DMS153 (cell line): ENCODE measurements around the gene RPF1.
"Not testable (repeated sequence)": the region's sequence is repeated elsewhere in the genome, so short reads cannot be mapped to it uniquely, and the experiment has no call there.

Source experiments
- DNase-seq: peaks from one replicate; lab custom pipeline; 2025; lab: John Stamatoyannopoulos, UW

Gene RPF1, protein sequence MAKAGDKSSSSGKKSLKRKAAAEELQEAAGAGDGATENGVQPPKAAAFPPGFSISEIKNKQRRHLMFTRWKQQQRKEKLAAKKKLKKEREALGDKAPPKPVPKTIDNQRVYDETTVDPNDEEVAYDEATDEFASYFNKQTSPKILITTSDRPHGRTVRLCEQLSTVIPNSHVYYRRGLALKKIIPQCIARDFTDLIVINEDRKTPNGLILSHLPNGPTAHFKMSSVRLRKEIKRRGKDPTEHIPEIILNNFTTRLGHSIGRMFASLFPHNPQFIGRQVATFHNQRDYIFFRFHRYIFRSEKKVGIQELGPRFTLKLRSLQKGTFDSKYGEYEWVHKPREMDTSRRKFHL

DNA sequence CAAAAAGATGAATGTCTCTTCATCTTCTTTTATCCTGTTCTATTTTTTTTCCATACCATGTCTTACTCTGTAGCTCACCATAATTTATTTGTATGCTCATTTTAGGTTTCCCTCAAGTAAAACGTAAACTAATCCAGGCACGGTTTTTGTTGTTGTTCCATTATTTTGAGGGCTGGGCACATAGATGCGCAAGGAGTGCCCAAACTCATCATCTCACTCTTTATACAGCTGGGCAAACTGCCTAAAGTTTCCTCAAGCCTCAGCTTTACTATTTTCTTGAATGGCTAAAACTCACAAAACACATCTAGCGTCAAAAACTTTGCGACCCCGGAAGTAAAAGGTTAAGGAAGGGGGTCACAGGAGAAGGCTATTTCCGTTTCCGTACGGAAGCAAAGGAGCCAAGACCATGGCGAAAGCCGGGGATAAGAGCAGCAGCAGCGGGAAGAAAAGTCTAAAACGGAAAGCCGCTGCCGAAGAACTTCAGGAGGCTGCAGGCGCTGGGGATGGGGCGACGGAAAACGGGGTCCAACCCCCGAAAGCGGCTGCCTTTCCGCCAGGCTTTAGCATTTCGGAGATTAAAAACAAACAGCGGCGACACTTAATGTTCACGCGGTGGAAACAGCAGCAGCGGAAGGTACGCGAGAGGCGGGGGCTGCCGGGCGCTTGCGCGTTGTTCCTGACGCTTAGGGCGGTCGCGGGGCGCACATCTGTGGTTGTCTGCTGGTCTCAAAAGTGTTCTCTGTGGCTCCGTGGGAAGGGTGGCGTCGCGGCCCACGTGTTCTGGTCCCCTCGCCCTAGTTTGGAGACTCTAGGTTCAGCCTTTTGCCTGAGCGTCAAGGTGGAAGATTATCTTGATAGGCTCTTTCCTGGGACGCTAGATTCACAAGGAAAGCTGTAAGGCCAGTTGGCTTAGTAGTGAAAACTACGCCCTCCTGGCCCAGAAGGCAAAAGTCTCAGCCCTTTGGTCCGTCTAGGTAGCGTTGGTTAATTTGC lies at the start of gene RPF1:
Gene RPF1 (plus strand): TSS at position 391 of the 993 bp plus-strand sequence. CDS start 16 bp downstream, at position 407.
- DNase-seq, result peak; percentile 64

DNA sequence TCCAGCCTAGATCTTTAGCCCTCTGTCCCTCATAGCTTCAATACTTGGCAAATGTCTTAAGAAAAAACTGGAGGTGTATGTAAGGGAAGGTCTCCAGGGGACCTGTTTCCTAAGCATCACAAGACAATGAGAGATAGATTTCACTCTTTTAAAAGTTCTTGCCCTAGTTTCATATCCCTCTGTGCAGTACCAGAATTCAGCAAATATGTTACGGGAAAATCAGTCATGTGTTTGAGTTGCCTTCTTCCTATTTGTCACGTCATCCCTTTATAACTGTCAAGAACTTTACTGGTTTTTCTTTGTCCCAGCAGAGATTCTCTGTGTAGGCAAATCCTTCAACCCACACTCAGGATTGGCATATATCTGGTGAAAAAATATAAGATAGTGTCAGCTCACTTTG lies 48.5 kb upstream of the RPF1 start:
- no peak for DNase-seq

DNA sequence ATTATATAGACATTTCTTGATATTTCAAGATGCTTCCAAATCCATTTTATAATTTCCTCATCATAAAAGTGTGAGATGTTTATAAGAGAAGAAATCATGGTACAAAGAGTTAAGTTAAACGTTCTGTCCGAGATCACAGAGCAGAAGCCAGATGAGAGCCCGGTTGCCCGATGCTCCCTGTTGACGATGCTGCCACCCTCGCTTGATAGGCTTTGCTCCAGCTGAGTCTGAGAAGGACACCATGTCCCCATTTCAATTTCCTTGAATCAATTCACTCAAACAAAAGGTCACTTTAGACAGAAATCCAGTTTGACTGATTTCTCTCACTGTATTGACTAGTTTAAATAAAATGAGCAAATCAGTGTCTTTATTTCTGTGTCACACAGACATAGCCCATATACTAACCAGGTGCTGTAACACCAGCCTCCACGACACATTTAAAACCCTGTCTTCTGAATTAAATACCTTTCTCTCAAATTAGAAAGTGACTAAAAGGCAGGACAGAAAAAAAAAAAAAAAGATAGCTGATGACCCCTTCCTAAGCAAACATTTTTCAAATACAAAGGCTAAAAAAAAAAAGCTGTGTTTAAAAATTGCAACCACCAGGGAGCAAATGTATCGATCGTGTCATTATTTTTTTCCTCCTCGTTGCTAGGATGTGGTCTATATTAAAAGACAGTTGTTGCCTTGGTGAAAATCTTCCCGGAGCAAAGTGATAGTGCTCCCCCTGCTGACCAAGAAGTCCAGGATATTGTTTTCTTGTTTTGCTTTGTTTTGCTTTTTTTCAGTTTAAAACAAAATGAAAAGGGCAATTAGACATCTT lies 45.6 kb upstream of the RPF1 start:
- peak; percentile 76 for DNase-seq

DNA sequence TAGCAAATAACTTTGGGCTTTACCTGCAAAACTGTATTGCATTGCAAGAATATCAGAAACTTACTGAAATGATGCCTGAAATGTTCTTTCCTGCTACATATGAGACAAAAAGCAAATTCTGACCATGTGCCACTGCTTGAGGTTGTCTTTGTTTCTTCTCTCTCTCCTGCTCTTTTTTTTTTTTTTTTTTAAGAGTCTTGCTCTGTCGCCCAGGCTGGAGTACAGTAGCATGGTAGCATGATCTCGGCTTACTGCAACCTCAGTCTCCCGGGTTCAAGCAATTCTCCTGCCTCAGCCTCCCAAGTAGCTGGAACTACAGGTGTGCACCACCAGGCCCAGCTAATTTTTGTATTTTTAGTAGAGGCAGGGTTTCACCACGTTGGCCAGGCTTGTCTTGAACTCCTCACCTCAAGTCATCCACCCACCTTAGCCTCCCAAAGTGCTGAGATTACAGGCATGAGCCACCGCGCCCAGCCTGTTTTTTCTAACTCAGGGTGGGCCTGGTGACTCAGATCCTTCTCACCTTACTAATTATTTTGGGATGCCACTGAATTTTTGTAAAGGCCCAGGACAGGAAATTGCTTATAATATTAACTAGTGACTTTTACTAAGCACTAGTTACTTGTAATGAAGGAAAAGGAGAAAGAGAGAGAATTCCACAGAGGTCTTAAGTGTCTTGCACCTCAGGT lies 44.8 kb upstream of the RPF1 start:
- no peak for DNase-seq

DNA sequence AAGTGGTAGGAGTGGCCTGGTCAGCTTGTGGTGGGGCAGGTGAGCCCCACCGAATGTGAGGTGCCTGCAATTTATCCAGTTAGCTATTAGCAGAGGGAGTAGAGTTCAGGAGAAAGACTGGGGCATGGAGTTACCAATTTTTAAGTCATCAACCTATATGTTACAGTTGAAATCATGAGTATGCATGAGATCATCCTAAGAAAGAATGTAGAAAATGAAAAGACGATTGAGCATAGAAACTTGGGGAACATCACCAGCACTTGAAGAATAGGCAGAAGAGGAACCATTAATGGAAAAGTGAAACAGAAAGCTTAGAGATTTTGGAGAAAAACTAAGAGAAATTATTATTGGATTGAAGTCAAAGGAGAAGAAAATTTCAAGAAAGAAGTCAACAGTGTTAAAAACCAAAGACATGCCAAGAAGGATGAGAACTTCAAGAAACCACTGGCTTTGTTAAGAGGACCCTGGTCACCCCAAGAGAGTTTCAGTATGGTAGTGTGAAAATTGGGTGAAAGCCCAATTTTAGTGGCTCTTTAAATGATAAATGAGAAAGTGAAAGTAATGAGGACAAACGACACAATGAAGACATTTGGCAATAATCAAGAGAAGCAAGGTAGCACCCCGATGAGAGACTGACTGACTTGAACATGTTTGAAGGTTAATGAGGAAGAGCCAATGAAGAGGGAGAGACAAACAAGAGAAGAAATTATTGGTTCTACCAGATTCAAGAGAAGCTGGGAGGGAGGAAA lies 44.1 kb upstream of the RPF1 start:
- DNase-seq, result no peak

DNA sequence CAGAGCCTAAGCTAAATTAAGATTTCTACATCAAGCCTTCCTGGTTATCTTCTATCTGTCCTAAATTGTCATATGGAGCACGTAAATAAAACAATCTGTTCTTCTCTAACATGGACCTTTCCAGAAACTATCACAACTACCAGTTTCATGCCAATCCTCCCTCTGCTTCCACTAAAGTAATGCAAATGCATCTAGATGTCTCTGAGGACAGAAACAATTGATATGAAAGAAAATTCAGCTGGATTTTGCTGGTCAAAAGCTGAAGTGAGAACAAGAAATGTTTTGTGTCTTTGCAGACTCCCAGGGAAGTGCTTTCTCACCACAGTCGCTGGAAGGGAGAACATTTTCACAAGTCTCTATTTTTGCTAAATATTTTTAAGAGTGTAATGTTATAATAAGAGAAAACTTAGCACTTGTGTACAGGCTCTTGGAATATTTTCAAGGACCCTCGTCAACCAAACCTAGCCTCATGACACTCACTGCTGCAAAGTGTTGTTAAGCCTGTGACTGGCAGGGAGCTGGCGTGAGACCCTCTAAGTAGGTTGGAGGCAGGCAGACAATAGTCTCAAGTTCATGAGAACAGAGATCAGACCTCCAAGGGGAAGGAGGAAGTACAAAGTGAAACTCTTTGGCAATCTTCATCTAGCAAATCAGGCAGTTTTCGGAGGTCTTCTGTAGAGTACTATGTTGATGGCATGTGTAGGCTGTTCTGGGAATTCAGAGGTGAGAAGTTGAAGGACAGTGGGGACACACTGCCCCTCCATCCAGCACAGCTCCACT lies 42.0 kb upstream of the RPF1 start:
- DNase-seq, result no peak

DNA sequence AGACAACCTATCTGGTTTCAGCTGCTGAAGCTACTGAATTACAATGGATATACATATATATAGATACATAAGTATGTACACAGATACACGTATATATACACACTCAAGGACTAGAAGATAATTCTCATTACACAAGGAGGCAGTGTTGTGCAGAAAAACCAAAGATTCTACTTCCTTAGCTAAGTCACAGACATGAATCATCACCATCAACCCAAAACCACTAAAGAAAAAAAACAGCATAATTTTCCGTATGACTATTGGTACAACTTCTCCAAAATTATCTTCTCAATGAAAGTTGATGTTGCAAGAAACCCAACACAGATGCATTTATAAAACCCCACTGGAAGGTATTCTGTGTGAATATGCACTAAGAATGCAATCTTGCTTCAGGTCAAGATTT lies 36.8 kb upstream of the RPF1 start:
- no peak for DNase-seq

DNA sequence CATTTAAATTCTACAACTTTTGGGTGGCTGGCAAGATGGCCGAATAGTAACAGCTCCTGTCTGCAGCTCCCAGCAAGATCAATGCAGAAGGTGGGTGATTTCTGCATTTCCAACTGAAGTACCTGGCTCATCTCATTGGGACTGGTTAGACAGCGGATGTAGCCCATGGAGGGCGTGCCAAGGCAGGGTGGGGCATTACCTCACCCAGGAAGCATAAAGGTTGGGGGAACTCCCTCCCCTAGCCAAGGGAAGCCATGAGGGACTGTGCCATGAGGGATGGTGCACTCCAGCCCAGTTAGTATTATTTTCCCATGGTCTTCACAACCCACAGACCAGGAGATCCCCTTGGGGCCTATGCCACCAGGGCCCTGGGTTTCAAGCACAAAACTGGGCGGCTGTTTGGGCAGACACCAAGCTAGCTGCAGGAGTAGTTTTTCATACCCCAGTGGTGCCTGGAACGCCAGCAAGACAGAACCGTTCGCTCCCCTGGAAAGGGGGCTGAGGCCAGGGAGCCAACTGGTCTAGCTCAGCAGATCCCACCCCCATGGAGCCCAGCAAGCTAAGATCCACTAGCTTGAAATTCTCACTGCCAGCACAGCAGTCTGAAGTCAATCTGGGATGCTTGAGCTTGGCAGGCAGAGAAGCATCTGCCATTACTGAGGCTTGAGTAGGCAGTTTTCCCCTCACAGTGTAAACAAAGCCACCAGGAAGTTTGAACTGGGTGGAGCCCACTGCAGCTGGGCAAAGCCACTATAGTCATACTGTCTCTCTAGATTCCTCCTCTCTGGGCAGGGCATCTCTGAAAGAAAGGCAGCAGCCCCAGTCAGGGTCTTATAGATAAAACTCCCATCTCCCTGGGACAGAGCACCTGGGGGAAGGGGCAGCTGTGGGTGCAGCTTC lies 36.1 kb upstream of the RPF1 start:
- peak; percentile 64 for DNase-seq

DNA sequence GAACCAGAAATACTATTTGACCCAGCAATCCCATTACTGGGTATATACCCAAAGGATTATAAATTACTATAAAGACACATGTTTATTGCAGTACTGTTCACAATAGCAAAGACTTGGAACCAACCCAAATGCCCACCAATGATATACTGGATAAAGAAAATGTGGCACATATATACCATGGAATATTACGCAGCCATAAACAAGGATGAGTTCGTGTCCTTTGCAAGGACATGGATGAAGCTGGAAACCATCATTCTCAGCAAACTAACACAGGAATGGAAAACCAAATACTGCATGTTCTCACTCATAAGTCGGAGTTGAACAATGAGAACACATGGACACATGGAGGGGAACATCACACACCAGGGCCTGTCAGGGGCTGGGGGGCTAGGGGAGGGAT lies 30.4 kb upstream of the RPF1 start:
- DNase-seq, result not testable (repeated sequence)

DNA sequence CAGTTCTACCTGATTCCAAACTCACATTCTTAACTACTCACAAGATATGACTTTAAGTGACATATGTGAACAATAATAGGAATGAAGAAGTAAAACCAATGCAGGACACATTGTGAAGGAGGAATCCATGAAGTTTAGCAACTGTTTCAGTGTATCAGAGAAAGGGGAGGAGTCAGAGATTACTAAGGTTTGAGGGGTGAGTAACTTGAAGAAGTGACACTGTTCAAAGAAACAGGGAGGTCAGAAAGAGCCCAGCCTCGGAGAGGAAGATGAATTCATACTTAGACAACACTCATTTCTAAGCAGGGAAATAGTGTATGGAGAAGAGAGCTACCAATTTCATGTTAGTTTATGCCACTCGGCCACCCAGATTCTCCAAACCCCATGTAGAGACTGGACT lies 28.2 kb upstream of the RPF1 start:
- no peak for DNase-seq

DNA sequence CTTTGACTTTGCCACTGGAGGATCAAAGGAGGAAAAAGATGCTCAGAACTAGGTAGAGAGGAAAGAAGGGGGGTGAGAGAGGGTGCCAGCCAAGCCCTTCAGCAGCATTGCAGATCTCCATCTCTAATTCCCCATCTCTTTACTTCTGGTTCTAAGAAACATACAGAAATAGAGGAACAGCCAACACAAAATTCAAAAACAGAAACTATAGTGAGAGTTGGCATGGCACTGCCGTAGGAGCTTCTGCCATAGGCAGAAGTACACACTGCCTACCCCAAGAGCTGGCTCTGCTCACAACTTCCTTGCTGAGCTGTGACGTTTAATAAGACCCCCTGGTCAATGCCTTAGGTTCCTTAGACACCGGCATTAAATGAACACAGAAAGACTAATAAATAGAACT lies 26.6 kb upstream of the RPF1 start:
- no peak for DNase-seq

DNA sequence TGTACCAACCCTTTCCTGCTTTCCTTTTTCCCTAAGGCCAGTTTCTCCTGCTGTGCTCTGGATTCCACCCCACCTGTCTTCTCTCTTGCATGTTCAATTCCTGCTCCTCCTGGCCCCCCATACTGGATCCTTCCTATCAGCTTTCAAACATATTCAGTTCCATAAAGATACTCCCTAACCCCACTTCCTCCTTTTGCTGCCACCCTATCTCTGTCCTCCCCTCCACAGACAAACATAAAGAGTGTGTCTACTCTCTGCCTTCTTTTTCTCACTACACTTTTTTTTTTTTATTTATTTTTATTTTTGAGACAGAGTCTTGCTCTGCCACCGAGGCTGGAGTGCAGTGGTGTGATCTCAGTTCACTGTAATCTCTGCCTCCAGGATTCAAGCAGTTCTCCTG lies 16.9 kb upstream of the RPF1 start:
- no peak for DNase-seq

DNA sequence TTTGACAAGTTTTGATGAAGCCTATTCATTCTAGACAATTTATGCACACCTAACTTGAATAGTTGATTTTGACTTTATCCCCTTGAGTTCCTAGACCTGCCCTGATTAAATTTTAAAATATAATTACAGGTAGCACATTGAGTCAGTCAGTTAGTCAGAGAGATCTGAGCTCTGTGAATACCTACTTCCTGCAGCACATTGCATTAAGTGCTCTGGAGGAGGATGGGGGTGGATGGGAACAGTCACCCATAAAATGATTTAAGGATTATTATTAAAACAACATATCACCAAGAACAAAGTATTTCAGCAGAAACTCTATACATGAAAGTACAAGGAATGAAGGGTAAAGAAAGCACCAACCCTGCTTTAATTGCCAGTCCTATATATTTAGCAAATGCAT lies 11.8 kb upstream of the RPF1 start:
- DNase-seq, result no peak

DNA sequence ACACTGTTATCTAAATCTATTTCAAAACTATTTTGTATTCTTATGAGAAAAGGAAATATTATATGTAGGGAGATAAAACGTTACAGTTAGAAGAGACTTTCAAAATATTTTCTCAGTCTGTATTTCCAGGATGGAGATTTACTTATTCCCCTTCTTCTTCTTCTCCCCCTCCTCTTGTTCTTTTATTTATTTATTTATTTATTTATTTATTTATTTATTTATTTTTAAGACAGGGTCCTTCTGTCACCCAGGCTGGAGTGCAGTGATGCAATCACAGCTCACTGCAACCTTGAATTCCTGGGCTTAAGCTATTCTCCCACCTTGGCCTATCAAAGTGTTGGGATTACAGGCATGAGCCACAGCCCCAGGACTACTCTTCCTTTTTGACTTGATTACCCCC lies 2.8 kb upstream of the RPF1 start:
- no peak for DNase-seq

DNA sequence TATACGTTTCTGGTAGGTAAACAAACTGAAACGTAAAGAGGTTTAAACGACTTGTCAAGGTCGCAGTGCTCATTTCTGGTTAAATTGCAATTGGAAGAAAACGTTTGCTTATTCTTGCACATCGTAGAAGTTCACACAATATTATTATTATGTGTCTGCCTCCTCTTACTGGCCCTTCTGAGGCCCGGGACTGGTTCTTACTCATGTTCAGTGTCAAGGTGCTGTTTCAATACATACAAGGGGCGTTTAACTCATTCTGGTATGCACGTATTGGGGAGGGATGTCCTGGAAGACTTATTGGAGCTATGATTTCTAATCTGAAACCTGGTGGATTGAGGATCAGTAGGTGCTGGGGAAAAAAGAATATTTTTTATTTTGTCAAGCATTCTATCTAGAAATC lies 932 bp downstream of the RPF1 start:
- no peak for DNase-seq

DNA sequence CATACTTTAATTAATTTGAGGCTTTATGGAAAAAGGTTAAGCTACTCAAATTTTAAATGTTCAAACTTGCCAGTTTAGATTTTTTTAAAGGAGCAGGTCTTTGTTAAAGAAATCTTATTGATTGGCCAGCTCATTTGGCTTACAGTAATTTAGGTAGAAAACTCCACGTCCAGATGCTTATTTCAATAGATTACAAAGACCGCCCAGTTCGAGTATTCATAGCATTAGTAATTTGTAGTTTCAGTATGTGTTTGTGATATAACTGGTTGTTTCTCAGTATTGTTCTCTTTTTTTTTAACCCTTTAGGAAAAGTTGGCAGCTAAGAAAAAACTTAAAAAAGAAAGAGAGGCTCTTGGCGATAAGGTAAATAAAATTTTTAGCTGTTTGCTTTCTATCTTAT lies 1.6 kb downstream of the RPF1 start:
- DNase-seq, result no peak

DNA sequence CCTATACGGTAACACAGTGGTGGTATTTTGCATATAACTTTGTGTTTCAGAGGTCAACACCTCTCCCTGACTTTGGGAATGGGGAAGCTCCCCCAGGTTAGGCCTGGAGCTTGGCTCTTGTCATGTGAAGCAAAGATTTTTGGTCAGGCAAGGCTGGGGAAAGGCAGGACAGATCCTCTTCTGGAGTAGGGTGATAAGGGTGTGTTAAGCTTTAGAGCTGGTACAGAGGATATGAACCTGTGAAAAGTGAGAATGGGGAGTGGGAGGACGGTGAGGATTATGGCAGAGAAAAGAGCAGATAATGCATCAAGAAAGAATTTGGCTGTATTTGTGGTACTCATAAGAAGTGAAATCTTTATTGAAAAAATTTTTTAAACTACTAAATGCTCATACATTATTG lies 2.3 kb downstream of the RPF1 start:
- DNase-seq, result no peak

DNA sequence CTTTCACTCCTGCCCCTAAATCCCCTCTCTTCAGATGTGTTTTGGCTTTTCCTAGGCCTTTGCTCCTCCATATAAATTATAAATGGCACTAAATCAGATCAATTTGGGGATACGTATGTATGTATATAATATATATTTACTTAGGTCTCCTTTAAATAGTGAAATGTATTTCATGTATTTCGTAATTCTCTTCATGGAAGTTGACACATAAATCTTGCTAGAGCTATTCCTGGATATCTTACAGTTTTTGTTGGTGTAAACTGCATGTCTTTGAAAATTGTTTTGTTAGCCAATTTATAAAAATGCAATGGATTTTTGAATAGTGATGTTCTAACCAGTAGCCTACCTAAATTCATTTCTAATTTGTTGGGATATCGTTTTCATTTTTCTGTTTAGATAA lies 9.0 kb downstream of the RPF1 start:
- DNase-seq, result no peak

DNA sequence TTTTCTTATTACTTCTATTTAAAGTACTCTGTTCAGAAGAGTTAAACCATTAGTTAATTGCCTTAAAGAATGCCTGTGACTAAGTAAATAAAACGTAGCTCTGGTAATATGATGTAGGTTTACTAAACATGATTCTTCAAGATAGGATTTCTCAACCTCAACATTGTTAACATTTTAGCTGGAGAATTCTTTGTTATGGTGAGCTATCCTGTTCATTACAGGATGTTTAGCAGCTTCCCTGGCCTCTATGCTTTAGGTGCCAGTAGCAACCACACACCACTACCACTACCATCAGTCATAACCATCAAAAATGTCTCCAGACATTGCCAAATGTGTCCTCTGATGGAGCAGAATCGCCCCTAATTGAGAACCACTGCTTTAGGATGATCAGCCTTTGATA lies 10.7 kb downstream of the RPF1 start:
- no peak for DNase-seq
